GM12891 (cell line): ENCODE measurements around the gene CCDC6.

Experiments
- DNase-seq: peaks from one replicate; pipeline ENCODE4 v3.0.0; 2011; ENCODE audit warnings: low spot score; ENCODE audit not compliant: insufficient read length
- FAIRE-seq: peaks from 2 replicates; lab custom pipeline; 2011; peaks lifted over from hg19 to GRCh38; lab: Jason Lieb, UNC
- PAX5 ChIP-seq: IDR thresholded peaks from 2 replicates; pipeline ENCODE4 v1.6.1; 2011; ENCODE audit warnings: low read length, moderate library complexity, mild to moderate bottlenecking; ENCODE audit not compliant: insufficient read depth, severe bottlenecking
- POLR2A ChIP-seq: IDR thresholded peaks from 2 replicates; pipeline ENCODE4 v1.6.1; 2011; ENCODE audit warnings: low read depth, low read length, control low read depth
- POLR2AphosphoS5 ChIP-seq: IDR thresholded peaks from 2 replicates; pipeline ENCODE4 v1.6.1; 2011; ENCODE audit warnings: low read depth, low read length, control low read depth
- POU2F2 ChIP-seq: IDR thresholded peaks from 2 replicates; pipeline ENCODE4 v1.6.1; 2011; ENCODE audit warnings: low read depth, mild to moderate bottlenecking, control low read depth, low read length, moderate library complexity
- SPI1 ChIP-seq: IDR thresholded peaks from 2 replicates; pipeline ENCODE4 v1.6.1; 2011; ENCODE audit warnings: low read depth, low read length, control low read depth
- TAF1 ChIP-seq: IDR thresholded peaks from 2 replicates; pipeline ENCODE4 v1.6.1; 2011; ENCODE audit warnings: low read depth, low read length, control low read depth

The CCDC6 gene

GRCh38 chr10:59872892-59873463 lies 33.4 kb downstream of the CCDC6 start:
- DNase-seq = no peak
- TF ChIP-seq POLR2AphosphoS5 (no peak), TAF1 (no peak)
- peak; percentile 87 for FAIRE-seq

GRCh38 chr10:59870152-59870551 lies 36.2 kb downstream of the CCDC6 start:
- DNase-seq (no peak), FAIRE-seq (no peak)
- TF ChIP-seq PAX5 = no peak
- TF ChIP-seq POLR2A = no peak
- no peak for TF ChIP-seq POLR2AphosphoS5
- no peak for TF ChIP-seq SPI1
- no peak for TF ChIP-seq POU2F2
- no peak for TF ChIP-seq TAF1

- no peak for DNase-seq
- TF ChIP-seq SPI1 = no peak
- no peak for TF ChIP-seq POLR2AphosphoS5
- no peak for TF ChIP-seq TAF1
- no peak for TF ChIP-seq POU2F2
- no peak for FAIRE-seq
Measured at GRCh38 chr10:59869594-59869940, 36.8 kb downstream of the CCDC6 start.

- no peak for TF ChIP-seq SPI1
- TF ChIP-seq POLR2AphosphoS5 = no peak
- no peak for TF ChIP-seq POLR2A
- TF ChIP-seq POU2F2 = no peak
- no peak for FAIRE-seq
- no peak for DNase-seq
Measured at GRCh38 chr10:59868696-59869593, 37.4 kb downstream of the CCDC6 start.

- TF ChIP-seq SPI1 (no peak), TAF1 (no peak), POU2F2 (no peak), POLR2AphosphoS5 (no peak)
- FAIRE-seq (no peak), DNase-seq (no peak)
Measured at GRCh38 chr10:59867590-59867989, 38.8 kb downstream of the CCDC6 start.

- DNase-seq = no peak
- no peak for FAIRE-seq
- TF ChIP-seq POLR2AphosphoS5 = no peak
Measured at GRCh38 chr10:59865101-59865500, 41.3 kb downstream of the CCDC6 start.

- TF ChIP-seq PAX5 (no peak), SPI1 (no peak), TAF1 (no peak), POLR2A (no peak), POLR2AphosphoS5 (no peak), POU2F2 (no peak)
- DNase-seq = no peak
- peak; percentile 47 for FAIRE-seq
Measured at GRCh38 chr10:59864141-59864962, 42.0 kb downstream of the CCDC6 start.

GRCh38 chr10:59859570-59859969 lies 46.8 kb downstream of the CCDC6 start:
- TF ChIP-seq PAX5 (no peak), POU2F2 (no peak), SPI1 (no peak), TAF1 (no peak), POLR2A (no peak), POLR2AphosphoS5 (no peak)
- FAIRE-seq (no peak), DNase-seq (no peak)

GRCh38 chr10:59857921-59858320 lies 48.4 kb downstream of the CCDC6 start:
- FAIRE-seq = no peak
- DNase-seq = no peak

More at GRCh38 chr10:59857921-59858320, 48.4 kb downstream of the CCDC6 start:
- TF ChIP-seq POLR2AphosphoS5 (no peak), SPI1 (no peak), POLR2A (no peak), PAX5 (no peak), TAF1 (no peak), POU2F2 (no peak)
